ENCODE measurements around the gene SULT6B1.

GRCh38 chr2:37192551-37192950 is 4.1 kb upstream of the SULT6B1 start:
- TF ChIP-seq ZBTB7A (tag by site-specific recombination; IDR thresholded peaks at IDR 0.05; ENCODE audit: low read depth) (no peak), KLF8 (tag by site-specific recombination; IDR thresholded peaks at IDR 0.05) (no peak)
- TF ChIP-seq, protein P1, sequence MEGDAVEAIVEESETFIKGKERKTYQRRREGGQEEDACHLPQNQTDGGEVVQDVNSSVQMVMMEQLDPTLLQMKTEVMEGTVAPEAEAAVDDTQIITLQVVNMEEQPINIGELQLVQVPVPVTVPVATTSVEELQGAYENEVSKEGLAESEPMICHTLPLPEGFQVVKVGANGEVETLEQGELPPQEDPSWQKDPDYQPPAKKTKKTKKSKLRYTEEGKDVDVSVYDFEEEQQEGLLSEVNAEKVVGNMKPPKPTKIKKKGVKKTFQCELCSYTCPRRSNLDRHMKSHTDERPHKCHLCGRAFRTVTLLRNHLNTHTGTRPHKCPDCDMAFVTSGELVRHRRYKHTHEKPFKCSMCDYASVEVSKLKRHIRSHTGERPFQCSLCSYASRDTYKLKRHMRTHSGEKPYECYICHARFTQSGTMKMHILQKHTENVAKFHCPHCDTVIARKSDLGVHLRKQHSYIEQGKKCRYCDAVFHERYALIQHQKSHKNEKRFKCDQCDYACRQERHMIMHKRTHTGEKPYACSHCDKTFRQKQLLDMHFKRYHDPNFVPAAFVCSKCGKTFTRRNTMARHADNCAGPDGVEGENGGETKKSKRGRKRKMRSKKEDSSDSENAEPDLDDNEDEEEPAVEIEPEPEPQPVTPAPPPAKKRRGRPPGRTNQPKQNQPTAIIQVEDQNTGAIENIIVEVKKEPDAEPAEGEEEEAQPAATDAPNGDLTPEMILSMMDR (tag by site-specific recombination; IDR thresholded peaks at IDR 0.05), result no peak

Data from HEK293 (cell line).